ENCODE measurements around the gene LCT.

DNA sequence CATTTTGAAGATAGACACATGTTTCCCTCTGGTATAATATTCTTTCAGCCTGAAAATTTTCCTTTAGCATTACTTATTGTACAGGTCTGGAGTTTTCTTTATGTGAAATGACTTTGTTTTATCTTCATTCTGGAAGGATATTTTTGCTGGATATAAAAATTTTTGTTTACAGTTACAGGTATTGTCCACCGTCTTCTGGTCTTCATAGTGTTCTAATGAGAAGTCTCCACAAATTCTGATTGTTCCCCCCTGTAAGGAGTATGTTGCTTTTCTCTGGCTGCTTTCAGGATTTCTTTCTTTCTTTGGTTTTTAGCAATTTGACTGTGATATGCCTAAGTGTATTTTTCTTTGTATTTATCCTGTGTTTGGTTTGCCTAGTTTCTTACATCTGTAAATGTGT lies 80.3 kb downstream of the LCT start:
- TF ChIP-seq, protein P1, sequence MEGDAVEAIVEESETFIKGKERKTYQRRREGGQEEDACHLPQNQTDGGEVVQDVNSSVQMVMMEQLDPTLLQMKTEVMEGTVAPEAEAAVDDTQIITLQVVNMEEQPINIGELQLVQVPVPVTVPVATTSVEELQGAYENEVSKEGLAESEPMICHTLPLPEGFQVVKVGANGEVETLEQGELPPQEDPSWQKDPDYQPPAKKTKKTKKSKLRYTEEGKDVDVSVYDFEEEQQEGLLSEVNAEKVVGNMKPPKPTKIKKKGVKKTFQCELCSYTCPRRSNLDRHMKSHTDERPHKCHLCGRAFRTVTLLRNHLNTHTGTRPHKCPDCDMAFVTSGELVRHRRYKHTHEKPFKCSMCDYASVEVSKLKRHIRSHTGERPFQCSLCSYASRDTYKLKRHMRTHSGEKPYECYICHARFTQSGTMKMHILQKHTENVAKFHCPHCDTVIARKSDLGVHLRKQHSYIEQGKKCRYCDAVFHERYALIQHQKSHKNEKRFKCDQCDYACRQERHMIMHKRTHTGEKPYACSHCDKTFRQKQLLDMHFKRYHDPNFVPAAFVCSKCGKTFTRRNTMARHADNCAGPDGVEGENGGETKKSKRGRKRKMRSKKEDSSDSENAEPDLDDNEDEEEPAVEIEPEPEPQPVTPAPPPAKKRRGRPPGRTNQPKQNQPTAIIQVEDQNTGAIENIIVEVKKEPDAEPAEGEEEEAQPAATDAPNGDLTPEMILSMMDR (IDR thresholded peaks at IDR 0.05; ENCODE audit: low read depth, low read length) = no peak
- TF ChIP-seq EZH2phosphoT487 (IDR thresholded peaks at IDR 0.05; ENCODE audit: low read depth) = no peak
